Kidney (tissue), 14 donors: Measurements from ENCODE around the gene MEF2D. TPM values are rescaled to one million over a fixed set of nuclear protein-coding genes. Genes with fewer than 3 reads are reported as not detected.

ENCODE experiments used
- DNase-seq, 5 donors: peaks; one replicate each; pipeline ENCODE4 v3.0.0-alpha.2; 2013 to 2020
- FAIRE-seq: peaks from 2 replicates; lab custom pipeline; 2012; peaks lifted over from hg19 to GRCh38; lab: Jason Lieb, UNC
- H3K27ac ChIP-seq, 2 donors: one replicate each; pipeline ENCODE4 v1.7.0; 2013; ENCODE audit warnings: low read depth in 2 of 2, low read length in 2 of 2, inconsistent platforms in 1 of 2
- H3K27me3 ChIP-seq: one replicate; pipeline ENCODE4 v1.7.1; 2013; ENCODE audit warnings: low read length, inconsistent platforms; ENCODE audit not compliant: control insufficient read depth, insufficient read depth
- H3K36me3 ChIP-seq, 3 donors: one replicate each; pipeline versions ENCODE4 v1.7.0 to v1.7.1; 2013; ENCODE audit warnings: low read length in 3 of 3, control low read depth in 1 of 3, inconsistent platforms in 1 of 3; ENCODE audit not compliant: insufficient read depth in 3 of 3, control insufficient read depth in 2 of 3
- H3K4me1 ChIP-seq, 3 donors: one replicate each; pipeline versions ENCODE4 v1.7.0 to v1.7.1; 2013; ENCODE audit warnings: low read length in 3 of 3, inconsistent platforms in 1 of 3, low read depth in 1 of 3; ENCODE audit not compliant: control insufficient read depth in 2 of 3, insufficient read depth in 2 of 3
- H3K4me3 ChIP-seq, 3 donors: one replicate each; pipeline versions ENCODE4 v1.7.0 to v1.8.1; 2013; ENCODE audit warnings: low read length in 3 of 3, control low read depth in 1 of 3, inconsistent platforms in 1 of 3
- H3K9ac ChIP-seq, 3 donors: one replicate each; pipeline versions ENCODE4 v1.7.0 to v1.7.1; 2013; ENCODE audit warnings: low read length in 3 of 3, control low read depth in 1 of 3, inconsistent platforms in 1 of 3
- H3K9me3 ChIP-seq, 3 donors: one replicate each; pipeline versions ENCODE4 v1.7.0 to v1.7.1; 2013; ENCODE audit warnings: low read length in 3 of 3, control low read depth in 1 of 3, inconsistent platforms in 1 of 3; ENCODE audit not compliant: control insufficient read depth in 2 of 3, insufficient read depth in 1 of 3
- CTCF ChIP-seq: IDR thresholded peaks from 3 replicates; pipeline ENCODE4 v1.5.1; 2012; ENCODE audit warnings: mild to moderate bottlenecking, moderate library complexity, borderline replicate concordance; ENCODE audit not compliant: insufficient read depth; ENCODE audit errors: extremely low read depth
- intact Hi-C: fragments of 100-400 bp; cut with DNase I; formaldehyde crosslinking; loops from one replicate; pipeline ENCODE4 v1.11.1; 2022
- polyA plus RNA-seq: library from polyadenylated mRNA; stranded (reverse); fragments of 350-450 nt; fragmentation: Illumina TruSeq; extraction: RNeasy Lipid Tissue Mini Kit (QIAGEN cat#74804); gene quantifications from one replicate; pipeline ENCODE4 v1.2.3, GENCODE V29; 2014; ENCODE audit warnings: low read depth, low replicate concordance; ENCODE audit not compliant: insufficient read depth
- total RNA-seq: library from RNA; stranded (reverse); fragmentation: NEBNext Ultra II Directional; extraction: Animal tissue kit (Norgen Biotek cat#: 25700); gene quantifications from one replicate; pipeline ENCODE4 v1.2.1, GENCODE V29; 2021
- donor health status: control.
- donor health status: control.
- donor health status: control.
- donor health status: control.
- donor health status: control.
- donor health status: DM: yes; HTN: yes; CAD: no.
- donor health status: Normal renal cell carcinoma (clear cell type).

Gene MEF2D
- total and polyA plus RNA-seq, 2 donors from 2014 or later: 13.7 to 49.3 TPM

DNA sequence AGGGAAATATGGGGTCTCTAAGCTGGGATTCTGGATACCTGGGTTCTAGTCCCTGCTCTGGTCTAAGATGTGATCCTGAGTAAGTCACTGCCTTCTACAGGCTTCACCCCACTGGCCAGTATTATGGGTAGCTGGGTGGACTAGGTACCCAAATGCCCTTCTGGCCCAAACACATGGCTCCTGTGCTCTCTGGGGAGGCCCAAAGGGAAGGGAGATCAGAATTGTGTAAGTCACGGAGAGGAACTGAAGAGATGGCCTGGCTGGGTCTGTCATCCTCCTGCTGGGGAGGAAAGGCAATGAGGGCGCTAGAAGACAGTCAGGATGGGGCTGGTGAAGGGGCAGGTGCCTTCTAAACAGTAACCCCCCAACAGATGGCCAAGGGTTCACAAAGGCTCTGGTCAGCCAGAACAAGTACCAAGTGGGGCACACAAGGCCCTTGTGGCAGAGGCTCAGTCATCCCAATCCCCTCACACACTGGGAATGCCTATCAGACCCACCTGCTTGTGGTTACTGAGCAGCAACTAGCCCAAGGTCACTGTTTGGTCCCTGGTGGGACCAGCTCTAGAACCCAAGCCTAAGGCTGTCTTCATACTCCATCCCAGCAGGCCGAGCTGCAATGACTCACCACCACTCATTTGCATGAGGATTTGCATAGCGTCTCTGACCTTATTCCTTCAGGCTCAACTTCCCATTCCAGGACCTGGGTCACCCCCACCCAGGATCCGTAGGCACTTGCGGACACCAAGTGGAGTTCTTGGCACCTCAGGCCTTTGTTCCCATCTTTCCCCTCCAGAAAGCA is 9.2 kb downstream of the MEF2D start:
- FAIRE-seq (no peak), DNase-seq (no peak)
- intact Hi-C loops: no loop called here
- Histone ChIP-seq H3K27ac (peak overlapping the region; percentile 66 to 67), H3K36me3 (peaks cover 0 to 7% (median 0%) of the 10 kb centered on the region in 3 donors), H3K4me1 (peaks cover 0 to 80% (median 55%) of the 10 kb centered on the region in 3 donors), H3K9me3 (no peaks in the 10 kb centered on the region), H3K9ac (peak overlapping the region in 2 of 3 donors; percentile 35 to 67), H3K27me3 (no peaks in the 10 kb centered on the region), H3K4me3 (peak overlapping the region in 1 of 3 donors; percentile 21)
- TF ChIP-seq CTCF: no peak

- Histone ChIP-seq H3K27me3 (no peaks in the 10 kb centered on the region), H3K4me3 (peak overlapping the region in 1 of 3 donors; percentile 21), H3K36me3 (peaks cover 0 to 7% (median 0%) of the 10 kb centered on the region in 3 donors), H3K9me3 (no peaks in the 10 kb centered on the region), H3K27ac (peak overlapping the region; percentile 56 to 66), H3K4me1 (peaks cover 0 to 76% (median 48%) of the 10 kb centered on the region in 3 donors), H3K9ac (peak overlapping the region in 2 of 3 donors; percentile 35 to 67)
- DNase-seq (peak in 4 of 5 donors; percentile 39 to 69 (median 57)), FAIRE-seq (no peak)
- no peak for TF ChIP-seq CTCF
- intact Hi-C loops: no loop called here
Observed at GRCh38 chr1:156490401-156491032, 10.1 kb downstream of the MEF2D start.

GRCh38 chr1:156489935-156490293 is 10.7 kb downstream of the MEF2D start:
- intact Hi-C loops: no loop called here
- DNase-seq: no peak
- peak overlapping the region in 1 of 3 donors; percentile 67 for H3K9ac ChIP-seq
- no peak for FAIRE-seq
- TF ChIP-seq CTCF: no peak
- peaks cover 0 to 7% (median 0%) of the 10 kb centered on the region in 3 donors for H3K36me3 ChIP-seq
- no peaks in the 10 kb centered on the region for H3K27me3 ChIP-seq
- peak overlapping the region in 1 of 3 donors; percentile 21 for H3K4me3 ChIP-seq
- peak overlapping the region; percentile 56 to 66 for H3K27ac ChIP-seq
- no peaks in the 10 kb centered on the region for H3K9me3 ChIP-seq
- peaks cover 0 to 76% (median 48%) of the 10 kb centered on the region in 3 donors for H3K4me1 ChIP-seq
